PC-9 (cell line): ENCODE measurements around the gene GPR146. TPM values are rescaled to one million over a fixed set of nuclear protein-coding genes. Genes with fewer than 3 reads are reported as not detected.

Experiments
- BruUV-seq: library from RNA; stranded (reverse); fragments of 400-500 nt; replicated peaks from 2 replicates; lab custom pipeline; 2021; lab: Mats Ljungman, UMichigan
- CTCF ChIA-PET: fragments of 300-600 bp; sonication (Branson Sonifier 250); formaldehyde crosslinking; loops from one replicate; lab custom pipeline; 2022; ENCODE audit warnings: antibody characterized with exemption; lab: Charles Lee
- POLR2A ChIA-PET: fragments of 300-600 bp; sonication (Branson Sonifier 250); formaldehyde crosslinking; loops from one replicate; lab custom pipeline; 2022; ENCODE audit warnings: antibody characterized with exemption; ENCODE audit not compliant: unreplicated experiment; lab: Charles Lee
- DNase-seq, 2 experiments: peaks; one replicate each; pipeline versions ENCODE4 v3.0.0 to v3.0.0-alpha.2; 2015 to 2022; ENCODE audit warnings: mixed read lengths in 1 of 2
- H2AFZ ChIP-seq: fragments of 200-600 bp; sonication (generic); 2 replicates; pipeline ENCODE4 v1.8.1; 2017; ENCODE audit warnings: antibody characterized with exemption
- H3F3A ChIP-seq: fragments of 200-600 bp; sonication (generic); 2 replicates; pipeline ENCODE4 v1.8.1; 2017; ENCODE audit warnings: antibody characterized with exemption, mild to moderate bottlenecking, low read depth; ENCODE audit not compliant: insufficient read depth
- H3K27ac ChIP-seq: fragments of 200-600 bp; sonication (generic); 2 replicates; pipeline ENCODE4 v1.6.1; 2016; ENCODE audit warnings: mixed run types
- H3K27me3 ChIP-seq: fragments of 200-600 bp; sonication (generic); 2 replicates; pipeline ENCODE4 v1.6.1; 2016; ENCODE audit warnings: low read depth, mixed run types; ENCODE audit not compliant: insufficient read depth
- H3K36me3 ChIP-seq: fragments of 200-600 bp; sonication (generic); 2 replicates; pipeline ENCODE4 v1.6.1; 2016; ENCODE audit warnings: low read depth, mixed run types
- H3K4me1 ChIP-seq: fragments of 200-600 bp; sonication (generic); replicated peaks from 2 replicates; pipeline ENCODE4 v1.6.1; 2016; ENCODE audit warnings: mixed run types; ENCODE audit not compliant: insufficient read depth
- H3K4me2 ChIP-seq: fragments of 200-600 bp; sonication (generic); 2 replicates; pipeline ENCODE4 v1.6.1; 2017; ENCODE audit warnings: mixed run types
- H3K4me3 ChIP-seq: fragments of 200-600 bp; sonication (generic); 2 replicates; pipeline ENCODE4 v1.6.1; 2016; ENCODE audit warnings: mixed run types
- H3K79me2 ChIP-seq: fragments of 200-600 bp; sonication (generic); 2 replicates; pipeline ENCODE4 v1.6.1; 2017; ENCODE audit warnings: low read depth, mixed run types
- H3K9me2 ChIP-seq: fragments of 200-600 bp; sonication (generic); 2 replicates; pipeline ENCODE4 v1.8.1; 2017; ENCODE audit warnings: mild to moderate bottlenecking; ENCODE audit not compliant: insufficient read depth
- H3K9me3 ChIP-seq: fragments of 200-600 bp; sonication (generic); 2 replicates; pipeline ENCODE4 v1.8.1; 2016; ENCODE audit warnings: low read depth; ENCODE audit not compliant: insufficient read depth
- H4K20me1 ChIP-seq: fragments of 200-600 bp; sonication (generic); 2 replicates; pipeline ENCODE4 v1.8.1; 2017; ENCODE audit not compliant: insufficient read depth
- EZH2 ChIP-seq: fragments of 200-600 bp; sonication (generic); IDR thresholded peaks from 2 replicates; pipeline ENCODE4 v1.8.0; 2017; ENCODE audit warnings: antibody characterized with exemption, low read depth
- intact Hi-C: fragments of 100-400 bp; cut with micrococcal nuclease; formaldehyde crosslinking; loops from one replicate; pipeline ENCODE4 v1.10.0; 2022; ENCODE audit not compliant: unreplicated experiment
- total RNA-seq: library from RNA; stranded (reverse); gene quantifications from 2 replicates; pipeline ENCODE4 v1.2.3, GENCODE V29; 2021
- TF ChIP-seq, protein P1 (sequence below): fragments of 200-600 bp; sonication (generic); conservative IDR thresholded peaks from 2 replicates; pipeline ENCODE4 v1.6.1; 2017; ENCODE audit warnings: mixed run types, antibody characterized with exemption, mild to moderate bottlenecking, moderate library complexity

The GPR146 gene
- total RNA-seq, 1 experiment from 2014 or later = 3.4 TPM

DNA sequence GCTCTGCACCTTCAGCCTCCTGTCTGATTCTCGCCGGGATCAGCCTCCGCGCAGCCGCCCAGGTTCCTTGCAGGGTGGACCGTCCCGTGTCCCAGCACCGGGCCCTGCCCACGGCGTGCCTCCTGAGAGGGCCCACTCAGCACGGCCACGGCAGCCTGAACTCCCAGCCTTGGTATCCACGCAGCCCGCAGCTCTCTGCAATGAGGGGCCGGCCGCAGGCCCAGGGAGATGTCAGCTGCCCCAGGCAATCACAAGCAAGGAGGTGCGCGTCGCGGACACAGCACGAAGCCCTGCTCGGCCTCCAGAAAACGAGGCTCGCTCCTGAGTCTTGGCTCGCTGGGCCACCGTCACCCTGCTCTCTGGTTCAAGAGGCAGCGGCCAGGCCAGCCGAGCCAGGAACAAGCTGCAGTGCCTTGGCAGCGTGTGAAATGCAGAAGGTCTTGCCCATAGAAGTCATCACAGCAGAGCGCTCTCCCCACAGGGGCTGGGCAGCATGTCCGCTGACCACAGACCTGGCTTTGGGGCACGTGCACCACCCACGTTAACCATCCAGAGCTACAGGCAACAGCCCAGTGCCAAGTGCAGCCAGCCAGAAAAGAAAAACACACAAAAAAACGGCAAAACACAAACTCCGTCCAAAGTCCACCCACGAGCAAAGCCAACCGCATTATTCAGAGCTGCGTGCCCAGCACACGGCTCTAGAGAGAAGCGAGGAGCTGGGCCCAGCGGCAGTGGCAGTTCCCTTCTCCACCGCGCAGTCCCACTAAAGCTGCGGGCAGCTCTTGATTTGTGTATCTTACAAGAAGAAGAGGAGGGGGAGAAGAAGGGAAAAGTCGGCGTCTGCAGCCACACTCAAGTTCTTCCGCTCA is 57.5 kb downstream of the GPR146 start:
- H3K27ac ChIP-seq = no peak overlapping the region
- peaks cover 43% of the 10 kb centered on the region for H4K20me1 ChIP-seq
- CTCF ChIA-PET = no interaction called here
- no peaks in the 10 kb centered on the region for H3K27me3 ChIP-seq
- H3F3A ChIP-seq = no peaks in the 10 kb centered on the region
- intact Hi-C loops = no loop called here
- no peaks in the 10 kb centered on the region for H3K9me3 ChIP-seq
- H2AFZ ChIP-seq = no peak overlapping the region
- no peak overlapping the region for H3K4me2 ChIP-seq
- no peaks in the 10 kb centered on the region for H3K4me1 ChIP-seq
- H3K79me2 ChIP-seq = peaks cover 7% of the 10 kb centered on the region; the same call in 1 of the 2 replicates
- no peak for DNase-seq
- no peaks in the 10 kb centered on the region for H3K9me2 ChIP-seq
- H3K4me3 ChIP-seq = no peak overlapping the region
- TF ChIP-seq, protein P1, sequence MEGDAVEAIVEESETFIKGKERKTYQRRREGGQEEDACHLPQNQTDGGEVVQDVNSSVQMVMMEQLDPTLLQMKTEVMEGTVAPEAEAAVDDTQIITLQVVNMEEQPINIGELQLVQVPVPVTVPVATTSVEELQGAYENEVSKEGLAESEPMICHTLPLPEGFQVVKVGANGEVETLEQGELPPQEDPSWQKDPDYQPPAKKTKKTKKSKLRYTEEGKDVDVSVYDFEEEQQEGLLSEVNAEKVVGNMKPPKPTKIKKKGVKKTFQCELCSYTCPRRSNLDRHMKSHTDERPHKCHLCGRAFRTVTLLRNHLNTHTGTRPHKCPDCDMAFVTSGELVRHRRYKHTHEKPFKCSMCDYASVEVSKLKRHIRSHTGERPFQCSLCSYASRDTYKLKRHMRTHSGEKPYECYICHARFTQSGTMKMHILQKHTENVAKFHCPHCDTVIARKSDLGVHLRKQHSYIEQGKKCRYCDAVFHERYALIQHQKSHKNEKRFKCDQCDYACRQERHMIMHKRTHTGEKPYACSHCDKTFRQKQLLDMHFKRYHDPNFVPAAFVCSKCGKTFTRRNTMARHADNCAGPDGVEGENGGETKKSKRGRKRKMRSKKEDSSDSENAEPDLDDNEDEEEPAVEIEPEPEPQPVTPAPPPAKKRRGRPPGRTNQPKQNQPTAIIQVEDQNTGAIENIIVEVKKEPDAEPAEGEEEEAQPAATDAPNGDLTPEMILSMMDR = no peak
- no peak for TF ChIP-seq EZH2
- BruUV-seq = no TSS peak
- no peaks in the 10 kb centered on the region for H3K36me3 ChIP-seq
- POLR2A ChIA-PET = no interaction called here

DNA sequence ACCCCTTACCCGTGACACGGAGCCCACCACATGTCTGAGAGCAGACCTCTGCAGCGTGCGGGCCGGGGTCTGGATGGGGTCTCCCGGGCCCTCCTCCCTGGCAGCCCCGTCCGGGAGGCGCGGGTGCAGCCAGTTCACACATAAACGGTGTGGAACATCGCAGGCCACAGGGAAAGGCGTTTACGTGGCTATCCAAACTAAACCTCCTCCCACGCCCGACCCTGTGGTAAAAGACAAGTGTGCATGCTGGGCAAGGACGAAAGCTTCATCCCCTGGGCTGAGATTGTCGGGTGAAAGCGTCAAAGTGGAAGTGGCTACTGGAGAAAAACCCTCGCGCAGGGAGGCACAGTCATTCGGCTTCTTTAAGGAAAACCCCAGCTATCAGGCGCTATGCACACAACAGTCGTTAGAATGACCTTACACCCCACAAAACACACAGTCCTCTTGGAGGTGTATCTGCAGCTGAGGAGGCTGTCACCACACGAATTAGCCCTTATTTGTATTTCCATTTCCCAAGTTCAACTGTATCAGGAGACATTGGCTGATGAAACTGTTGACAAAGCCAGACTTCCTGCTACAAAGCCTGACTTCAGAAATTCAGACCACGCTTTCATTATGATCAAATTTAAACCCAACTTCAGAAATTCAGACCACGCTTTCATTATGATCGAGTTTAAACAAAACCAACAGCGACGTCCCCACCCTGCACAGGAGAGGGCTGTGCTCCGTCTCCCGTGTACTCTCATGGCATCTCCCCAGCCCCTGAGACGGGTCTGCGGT is 58.9 kb downstream of the GPR146 start:
- no peaks in the 10 kb centered on the region for H3K4me1 ChIP-seq
- H3K27me3 ChIP-seq = no peaks in the 10 kb centered on the region
- intact Hi-C loops = no loop called here
- no peak for DNase-seq
- H2AFZ ChIP-seq = no peak overlapping the region
- BruUV-seq = no TSS peak
- H3K4me2 ChIP-seq = no peak overlapping the region
- H4K20me1 ChIP-seq = peaks cover 36% of the 10 kb centered on the region
- H3K27ac ChIP-seq = no peak overlapping the region
- ChIA-PET CTCF (no interaction called here), POLR2A (no interaction called here)
- H3K36me3 ChIP-seq = no peaks in the 10 kb centered on the region
- H3F3A ChIP-seq = no peaks in the 10 kb centered on the region
- H3K4me3 ChIP-seq = no peak overlapping the region
- no peaks in the 10 kb centered on the region for H3K9me2 ChIP-seq
- H3K79me2 ChIP-seq = peaks cover 2% of the 10 kb centered on the region; the same call in 1 of the 2 replicates
- no peaks in the 10 kb centered on the region for H3K9me3 ChIP-seq
- TF ChIP-seq, protein P1 = no peak
- no peak for TF ChIP-seq EZH2

DNA sequence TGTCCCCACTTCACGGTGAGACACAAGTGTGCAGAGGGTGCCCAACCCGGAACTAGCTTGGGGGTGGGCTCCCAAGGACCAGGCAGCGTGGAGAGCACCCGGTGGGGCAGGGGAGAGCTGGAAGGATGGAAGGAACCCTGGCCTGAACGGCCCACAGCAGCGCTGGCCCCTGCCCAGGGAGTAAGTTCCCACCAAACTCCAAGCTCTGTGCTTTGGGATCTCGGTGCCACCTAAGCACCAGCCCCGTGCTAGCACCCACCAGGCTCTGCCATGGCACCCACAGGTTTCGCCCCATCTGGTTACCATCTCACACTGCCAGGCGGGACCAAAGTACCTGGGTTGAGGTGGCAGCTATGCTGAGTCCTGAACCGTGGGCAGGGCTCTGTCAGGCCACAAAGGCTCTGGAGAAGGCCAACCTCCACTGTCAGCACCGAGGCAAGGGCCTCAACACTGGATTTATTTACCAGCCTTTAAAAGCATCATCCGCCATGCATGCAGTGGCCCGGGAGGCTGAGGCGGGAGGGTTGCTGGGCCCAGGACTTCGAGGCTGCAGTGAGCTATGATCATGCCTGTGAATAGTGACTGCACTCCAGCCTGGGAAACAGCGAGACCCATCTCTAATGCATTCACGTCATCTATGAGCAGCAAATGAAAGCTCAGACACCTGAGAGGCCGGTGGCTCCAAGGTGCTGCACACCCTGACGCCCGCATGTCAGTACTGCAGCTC is 59.6 kb downstream of the GPR146 start:
- Histone ChIP-seq H3K27me3 (no peaks in the 10 kb centered on the region), H4K20me1 (peaks cover 35% of the 10 kb centered on the region), H3K27ac (no peak overlapping the region), H3K9me2 (no peaks in the 10 kb centered on the region), H3K9me3 (no peaks in the 10 kb centered on the region), H3F3A (no peaks in the 10 kb centered on the region), H3K4me2 (no peak overlapping the region), H3K4me3 (no peak overlapping the region), H3K79me2 (no peaks in the 10 kb centered on the region; the same call in 1 of the 2 replicates), H3K4me1 (no peaks in the 10 kb centered on the region), H3K36me3 (no peaks in the 10 kb centered on the region), H2AFZ (no peak overlapping the region)
- BruUV-seq = no TSS peak
- no peak for TF ChIP-seq EZH2
- TF ChIP-seq, protein P1 = no peak
- intact Hi-C loops = no loop called here
- ChIA-PET CTCF (no interaction called here), POLR2A (no interaction called here)
- no peak for DNase-seq
